Mucosa of descending colon (tissue), 3 donors: ENCODE measurements around the gene ZFPM1. TPM values are rescaled to one million over a fixed set of nuclear protein-coding genes. Genes with fewer than 3 reads are reported as not detected.

Source experiments
- ATAC-seq: fragments of 200-7000 bp; cut with Tn5 transposase; one replicate; pipeline ENCODE4 v1.9.1; 2020; ENCODE audit warnings: mild to moderate bottlenecking, moderate library complexity
- DNase-seq, 3 donors: peaks; one replicate each; pipeline ENCODE4 v3.0.0-alpha.2; 2020
- H3K36me3 ChIP-seq: fragments of 200-600 bp; one replicate; pipeline ENCODE4 v1.8.0; 2021; ENCODE audit warnings: low read depth, mild to moderate bottlenecking
- H3K4me1 ChIP-seq: fragments of 200-600 bp; one replicate; pipeline ENCODE4 v1.8.0; 2021; ENCODE audit warnings: low read depth, mild to moderate bottlenecking
- H3K4me3 ChIP-seq: fragments of 200-600 bp; one replicate; pipeline ENCODE4 v1.8.0; 2021; ENCODE audit warnings: mild to moderate bottlenecking
- H3K9me3 ChIP-seq: fragments of 200-600 bp; one replicate; pipeline ENCODE4 v1.8.0; 2021; ENCODE audit warnings: mild to moderate bottlenecking
- intact Hi-C, 2 donors: fragments of 100-400 bp; cut with DNase I in 1 of 2; cut with micrococcal nuclease in 1 of 2; formaldehyde crosslinking; loops; one replicate each; pipeline versions ENCODE4 v1.11.0 to v1.11.1; 2022; cut with DNase I, micrococcal nuclease
- total RNA-seq, 3 donors: library from RNA; stranded (reverse); fragmentation: NEBNext Ultra II Directional in 2 of 3; extraction: Animal tissue kit (Norgen Biotek cat#: 25700) in 2 of 3; gene quantifications; one replicate each; pipeline versions ENCODE4 v1.2.1 to v1.2.4, GENCODE V29; 2021 to 2023
- TF ChIP-seq, protein P1 (sequence below): fragments of 200-600 bp; IDR thresholded peaks from one replicate; pipeline ENCODE4 v1.8.0; 2022; ENCODE audit warnings: antibody characterized with exemption, mild to moderate bottlenecking
- donor health status: DM: no; HTN: no; CAD: no; lungs with moderate emphysema.
- donor health status: DM: no; HTN: no; CAD: no.
- donor health status: DM: no; HTN: yes; CAD: no.

The ZFPM1 gene
- total RNA-seq, 3 donors from 2014 or later: 5.2 to 10.3 (median 7.2) TPM

DNA sequence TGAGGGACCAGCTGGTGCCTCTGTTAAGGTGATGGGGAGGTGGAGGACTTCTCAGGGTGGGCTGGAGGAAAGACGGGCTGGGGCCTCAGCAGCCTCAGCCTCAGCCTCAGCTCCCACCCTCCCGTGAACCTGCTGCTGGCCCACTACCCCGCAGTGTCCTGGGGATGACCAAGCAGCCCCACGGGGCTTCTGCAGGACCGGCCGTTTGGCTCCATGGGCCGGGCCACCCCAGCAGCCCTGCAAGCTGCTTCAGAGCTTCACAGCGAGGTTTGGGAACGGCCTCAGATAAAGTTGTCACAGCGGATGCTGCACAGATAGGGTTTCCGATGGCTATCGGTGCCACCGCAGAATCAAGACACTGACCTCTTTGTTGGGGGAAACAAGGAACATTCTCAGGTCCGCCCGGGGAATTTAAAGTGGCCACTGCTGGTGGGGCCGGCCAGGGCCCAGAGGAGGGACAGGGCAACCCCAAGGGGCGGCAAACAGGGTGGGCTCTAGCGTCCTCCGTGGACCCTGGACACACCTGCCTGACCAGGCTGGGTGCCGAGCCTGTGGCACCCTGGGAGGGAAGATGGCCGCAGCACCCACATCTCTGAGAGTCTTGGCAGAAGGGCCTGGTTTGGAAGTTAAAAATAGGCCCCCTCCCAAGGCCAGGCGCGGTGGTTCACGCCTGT, 69.3 kb downstream of the ZFPM1 start:
- Histone ChIP-seq H3K4me1 (peaks cover 23% of the 10 kb centered on the region), H3K36me3 (no peaks in the 10 kb centered on the region)
- intact Hi-C loops: no loop called here

GRCh38 chr16:88523309-88524161, 70.5 kb downstream of the ZFPM1 start:
- Histone ChIP-seq H3K9me3 (no peaks in the 10 kb centered on the region), H3K36me3 (no peaks in the 10 kb centered on the region), H3K4me1 (peaks cover 26% of the 10 kb centered on the region), H3K4me3 (no peak overlapping the region)
- intact Hi-C loops: no loop called here
- TF ChIP-seq, protein P1, sequence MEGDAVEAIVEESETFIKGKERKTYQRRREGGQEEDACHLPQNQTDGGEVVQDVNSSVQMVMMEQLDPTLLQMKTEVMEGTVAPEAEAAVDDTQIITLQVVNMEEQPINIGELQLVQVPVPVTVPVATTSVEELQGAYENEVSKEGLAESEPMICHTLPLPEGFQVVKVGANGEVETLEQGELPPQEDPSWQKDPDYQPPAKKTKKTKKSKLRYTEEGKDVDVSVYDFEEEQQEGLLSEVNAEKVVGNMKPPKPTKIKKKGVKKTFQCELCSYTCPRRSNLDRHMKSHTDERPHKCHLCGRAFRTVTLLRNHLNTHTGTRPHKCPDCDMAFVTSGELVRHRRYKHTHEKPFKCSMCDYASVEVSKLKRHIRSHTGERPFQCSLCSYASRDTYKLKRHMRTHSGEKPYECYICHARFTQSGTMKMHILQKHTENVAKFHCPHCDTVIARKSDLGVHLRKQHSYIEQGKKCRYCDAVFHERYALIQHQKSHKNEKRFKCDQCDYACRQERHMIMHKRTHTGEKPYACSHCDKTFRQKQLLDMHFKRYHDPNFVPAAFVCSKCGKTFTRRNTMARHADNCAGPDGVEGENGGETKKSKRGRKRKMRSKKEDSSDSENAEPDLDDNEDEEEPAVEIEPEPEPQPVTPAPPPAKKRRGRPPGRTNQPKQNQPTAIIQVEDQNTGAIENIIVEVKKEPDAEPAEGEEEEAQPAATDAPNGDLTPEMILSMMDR: no peak
- DNase-seq (no peak), ATAC-seq (no peak)

More for the DNA sequence above, 69.3 kb downstream of the ZFPM1 start:
- DNase-seq: no peak
- ATAC-seq: no peak
- no peak overlapping the region for H3K4me3 ChIP-seq
- H3K9me3 ChIP-seq: no peaks in the 10 kb centered on the region
- TF ChIP-seq, protein P1: no peak

DNA sequence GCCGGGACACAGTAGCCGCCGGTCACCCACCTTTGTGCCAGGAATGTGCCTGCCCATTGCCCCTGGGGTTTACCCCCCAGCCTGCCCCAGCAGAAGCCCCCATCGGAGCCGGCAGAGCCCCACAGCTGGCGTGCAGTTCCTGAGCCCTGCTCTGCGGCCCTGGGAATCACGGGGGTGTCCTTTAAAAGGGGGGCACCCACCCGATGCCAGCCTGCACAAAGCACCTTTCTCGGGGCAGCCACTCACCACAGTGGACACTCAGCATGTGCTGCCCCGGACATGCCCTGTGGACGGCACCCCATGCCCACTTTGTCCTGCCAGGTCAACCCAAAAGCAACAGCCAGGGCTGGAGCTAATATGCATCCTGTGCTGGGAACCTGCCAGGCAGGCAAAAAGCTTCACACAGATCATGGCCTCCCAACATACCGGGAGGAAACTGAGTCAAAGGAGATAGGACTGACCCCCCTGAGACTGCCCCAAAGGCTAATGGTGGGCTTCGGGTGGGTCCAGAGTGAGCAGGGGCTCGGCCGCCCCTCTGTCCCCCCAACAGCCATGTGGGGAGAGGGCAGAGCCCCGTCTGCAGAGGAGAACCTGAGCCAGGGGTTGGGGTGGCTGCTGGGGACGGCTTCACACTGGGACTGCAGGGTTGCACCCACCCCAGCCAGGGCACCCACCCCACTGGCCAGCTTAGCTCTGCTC, 71.3 kb downstream of the ZFPM1 start:
- Histone ChIP-seq H3K4me1 (peaks cover 26% of the 10 kb centered on the region), H3K36me3 (no peaks in the 10 kb centered on the region), H3K9me3 (no peaks in the 10 kb centered on the region), H3K4me3 (no peak overlapping the region)
- intact Hi-C loops: no loop called here
- no peak for DNase-seq
- no peak for ATAC-seq
- TF ChIP-seq, protein P1: no peak

DNA sequence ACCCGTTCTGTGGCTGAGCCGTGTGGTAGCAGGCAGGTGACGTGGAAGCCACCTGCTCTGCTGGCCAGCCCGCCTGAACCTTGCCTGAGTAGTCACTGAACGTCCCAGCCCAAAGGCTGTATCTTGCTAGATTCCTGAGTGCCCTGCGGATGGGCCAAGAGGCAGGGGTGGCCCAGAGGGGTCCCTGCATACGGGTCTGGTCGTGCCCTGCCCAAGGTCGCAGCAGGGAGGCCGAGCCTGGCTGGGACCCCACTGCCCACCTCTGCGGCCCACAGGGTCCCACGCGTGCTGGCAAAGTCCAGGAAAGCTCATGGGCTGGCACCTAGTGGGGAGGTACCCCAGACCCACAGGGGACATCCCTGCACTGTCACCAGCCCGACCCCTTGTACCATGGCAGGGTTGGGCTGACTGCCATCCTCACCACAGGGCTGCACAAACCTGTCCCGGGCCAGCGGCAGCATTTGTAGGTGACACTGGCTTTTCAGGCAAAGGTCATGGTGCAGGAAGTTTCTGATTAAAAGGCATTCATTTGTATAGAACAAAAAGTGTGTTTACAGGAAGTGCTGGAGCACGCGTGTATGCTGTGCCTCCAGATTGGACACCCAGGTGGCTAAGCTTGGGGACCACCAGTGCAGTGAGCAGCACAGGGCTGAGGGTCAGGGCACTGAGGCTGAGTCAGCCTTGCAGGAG, 72.0 kb downstream of the ZFPM1 start:
- peak; percentile 36 for ATAC-seq
- DNase-seq: no peak
- peaks cover 26% of the 10 kb centered on the region for H3K4me1 ChIP-seq
- H3K9me3 ChIP-seq: no peaks in the 10 kb centered on the region
- H3K36me3 ChIP-seq: no peaks in the 10 kb centered on the region
- intact Hi-C loops: loop anchor here (5.0 kb wide), 2 partner anchors 78 to 83 kb away; no protein-coding TSS in a partner anchor
- H3K4me3 ChIP-seq: no peak overlapping the region
- TF ChIP-seq, protein P1: no peak

DNA sequence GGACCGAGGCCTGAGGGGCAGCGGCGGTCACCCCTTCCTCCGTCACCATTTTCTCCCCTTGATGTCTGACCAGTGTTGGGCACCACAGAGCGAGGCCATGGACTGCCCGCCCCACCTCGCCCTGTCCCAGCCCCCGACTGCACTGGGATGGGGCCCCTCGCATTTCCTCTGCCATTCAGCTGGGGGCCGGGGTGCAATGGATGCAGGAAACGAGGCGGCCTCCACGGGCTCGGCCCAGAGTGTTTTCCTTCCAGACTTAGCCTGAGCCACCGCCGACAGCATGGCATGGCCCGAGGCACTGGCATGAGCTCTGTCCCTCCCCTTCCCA, 72.5 kb downstream of the ZFPM1 start:
- Histone ChIP-seq H3K4me1 (peaks cover 26% of the 10 kb centered on the region), H3K9me3 (no peaks in the 10 kb centered on the region), H3K4me3 (no peak overlapping the region), H3K36me3 (no peaks in the 10 kb centered on the region)
- ATAC-seq: no peak
- no peak for DNase-seq
- TF ChIP-seq, protein P1: no peak
- intact Hi-C loops: loop anchor here (5.0 kb wide), 2 partner anchors 78 to 83 kb away; no protein-coding TSS in a partner anchor
